Neural cell (in vitro differentiated cells): ENCODE measurements around the gene RBMS3. TPM values are rescaled to one million over a fixed set of nuclear protein-coding genes. Genes with fewer than 3 reads are reported as not detected.

Source experiments
- H2AFZ ChIP-seq: fragments of 200-600, 300-800 bp; sonication (generic), shearing (Covaris generic); 2 replicates; pipeline ENCODE4 v1.6.0; 2014; ENCODE audit warnings: low read depth, mild to moderate bottlenecking, antibody characterized with exemption, low read length, moderate library complexity
- H3F3A ChIP-seq: fragments of 200-600 bp; shearing (Covaris generic); 2 replicates; pipeline ENCODE4 v1.6.1; 2016; ENCODE audit warnings: mild to moderate bottlenecking, moderate library complexity, mixed read lengths, antibody characterized with exemption, low read length; ENCODE audit not compliant: insufficient read depth, poor library complexity, severe bottlenecking
- H3K27ac ChIP-seq: fragments of 200-600, 300-800 bp; sonication (generic), shearing (Covaris generic); 2 replicates; pipeline ENCODE4 v1.5.1; 2014; ENCODE audit warnings: mild to moderate bottlenecking, low read length, moderate library complexity
- H3K27me3 ChIP-seq: fragments of 300-800, 200-600 bp; sonication (generic), shearing (Covaris generic); 2 replicates; pipeline ENCODE4 v1.6.0; 2014; ENCODE audit warnings: mild to moderate bottlenecking, low read depth, low read length, moderate library complexity; ENCODE audit not compliant: insufficient read depth
- H3K36me3 ChIP-seq: fragments of 300-800, 200-600 bp; sonication (generic), shearing (Covaris generic); 2 replicates; pipeline ENCODE4 v1.5.1; 2014; ENCODE audit warnings: mild to moderate bottlenecking, antibody characterized with exemption, low read length, moderate library complexity; ENCODE audit not compliant: insufficient read depth
- H3K4me2 ChIP-seq: fragments of 300-800, 200-600 bp; sonication (generic), shearing (Covaris generic); 2 replicates; pipeline ENCODE4 v1.6.0; 2014; ENCODE audit warnings: mild to moderate bottlenecking, low read length
- H3K4me3 ChIP-seq: fragments of 300-800, 200-600 bp; sonication (generic), shearing (Covaris generic); 2 replicates; pipeline ENCODE4 v1.5.1; 2014; ENCODE audit warnings: mild to moderate bottlenecking, low read length, moderate library complexity
- H3K79me2 ChIP-seq: fragments of 200-600 bp; shearing (Covaris generic); replicated peaks from 2 replicates; pipeline ENCODE4 v1.6.0; 2014; ENCODE audit warnings: mild to moderate bottlenecking, low read length, moderate library complexity; ENCODE audit not compliant: insufficient read depth
- H3K9ac ChIP-seq: fragments of 300-800, 200-600 bp; sonication (generic), shearing (Covaris generic); 2 replicates; pipeline ENCODE4 v1.6.1; 2016; ENCODE audit warnings: mild to moderate bottlenecking, low read length, mixed read lengths
- H3K9me2 ChIP-seq: fragments of 200-600 bp; shearing (Covaris generic); 2 replicates; pipeline ENCODE4 v1.6.1; 2016; ENCODE audit warnings: mild to moderate bottlenecking, low read length, mixed read lengths; ENCODE audit not compliant: insufficient read depth
- H3K9me3 ChIP-seq: fragments of 200-600, 300-800 bp; sonication (generic), shearing (Covaris generic); 2 replicates; pipeline ENCODE4 v1.6.1; 2016; ENCODE audit warnings: mild to moderate bottlenecking, mixed run types, low read length, moderate library complexity, mixed read lengths
- H4K20me1 ChIP-seq: fragments of 200-600 bp; shearing (Covaris generic); 2 replicates; pipeline ENCODE4 v1.6.1; 2016; ENCODE audit warnings: mild to moderate bottlenecking, mixed run types; ENCODE audit not compliant: insufficient read depth
- EP300 ChIP-seq: fragments of 450-650 bp; conservative IDR thresholded peaks from 2 replicates; pipeline ENCODE4 v1.6.1; 2014; ENCODE audit warnings: antibody characterized with exemption, mild to moderate bottlenecking, moderate library complexity; ENCODE audit not compliant: poor library complexity, severe bottlenecking
- EZH2 ChIP-seq: fragments of 200-600, 300-800 bp; shearing (Covaris generic), sonication (generic); IDR thresholded peaks from 2 replicates; pipeline ENCODE4 v1.6.1; 2014; ENCODE audit warnings: antibody characterized with exemption, low read length, borderline replicate concordance, mild to moderate bottlenecking; ENCODE audit not compliant: insufficient read depth, poor library complexity, severe bottlenecking
- MXI1 ChIP-seq: fragments of 450-650 bp; conservative IDR thresholded peaks from 2 replicates; pipeline ENCODE4 v1.6.1; 2014; ENCODE audit warnings: antibody characterized with exemption, mild to moderate bottlenecking; ENCODE audit not compliant: poor library complexity, severe bottlenecking
- POLR2AphosphoS5 ChIP-seq: IDR thresholded peaks from 2 replicates; pipeline ENCODE4 v1.6.1; 2012
- RAD21 ChIP-seq: fragments of 450-650 bp; conservative IDR thresholded peaks from 2 replicates; pipeline ENCODE4 v1.6.1; 2014; ENCODE audit warnings: antibody characterized with exemption, mild to moderate bottlenecking, moderate library complexity
- SMC3 ChIP-seq: fragments of 450-650 bp; conservative IDR thresholded peaks from 2 replicates; pipeline ENCODE4 v1.6.1; 2014; ENCODE audit warnings: antibody characterized with exemption, mild to moderate bottlenecking, moderate library complexity; ENCODE audit not compliant: poor library complexity
- TAF1 ChIP-seq: IDR thresholded peaks from 2 replicates; pipeline ENCODE4 v1.6.1; 2012; ENCODE audit warnings: low read depth
- polyA plus RNA-seq: library from polyadenylated mRNA; depleted of rRNA; stranded (reverse); fragments of >200 nt; gene quantifications from 2 replicates; pipeline ENCODE4 v1.2.3, GENCODE V29; 2014
- TF ChIP-seq, protein P1 (sequence below): IDR thresholded peaks from 2 replicates; pipeline ENCODE4 v1.6.1; 2012; ENCODE audit warnings: borderline replicate concordance
- TF ChIP-seq, protein P2 (sequence below): fragments of 450-650 bp; IDR thresholded peaks from 2 replicates; pipeline ENCODE4 v1.5.1; 2014; ENCODE audit warnings: antibody characterized with exemption, mild to moderate bottlenecking, moderate library complexity; ENCODE audit not compliant: poor library complexity, severe bottlenecking

RBMS3 gene
- polyA plus RNA-seq, 1 donor from 2014 or later: 0.53 TPM

DNA sequence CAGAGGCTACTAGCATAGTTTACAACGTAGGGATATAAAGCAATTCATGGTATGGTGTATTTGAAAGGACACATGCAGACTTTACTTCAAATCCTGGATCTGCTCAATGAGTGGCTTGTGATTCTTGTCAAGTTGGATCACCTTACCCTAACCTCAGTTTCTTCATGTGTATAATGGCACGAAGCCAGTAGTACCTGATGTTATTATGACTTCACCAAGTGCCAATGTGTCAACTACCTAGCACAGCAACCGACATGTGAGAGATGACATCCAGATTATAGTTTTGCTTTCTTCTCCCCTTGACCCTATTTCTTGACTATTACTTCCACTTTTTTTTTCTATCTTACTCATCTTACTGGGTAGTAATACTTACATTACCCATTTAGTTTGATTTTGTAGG is 304.5 kb downstream of the RBMS3 start:
- no peak for TF ChIP-seq EZH2
- TF ChIP-seq, protein P1, sequence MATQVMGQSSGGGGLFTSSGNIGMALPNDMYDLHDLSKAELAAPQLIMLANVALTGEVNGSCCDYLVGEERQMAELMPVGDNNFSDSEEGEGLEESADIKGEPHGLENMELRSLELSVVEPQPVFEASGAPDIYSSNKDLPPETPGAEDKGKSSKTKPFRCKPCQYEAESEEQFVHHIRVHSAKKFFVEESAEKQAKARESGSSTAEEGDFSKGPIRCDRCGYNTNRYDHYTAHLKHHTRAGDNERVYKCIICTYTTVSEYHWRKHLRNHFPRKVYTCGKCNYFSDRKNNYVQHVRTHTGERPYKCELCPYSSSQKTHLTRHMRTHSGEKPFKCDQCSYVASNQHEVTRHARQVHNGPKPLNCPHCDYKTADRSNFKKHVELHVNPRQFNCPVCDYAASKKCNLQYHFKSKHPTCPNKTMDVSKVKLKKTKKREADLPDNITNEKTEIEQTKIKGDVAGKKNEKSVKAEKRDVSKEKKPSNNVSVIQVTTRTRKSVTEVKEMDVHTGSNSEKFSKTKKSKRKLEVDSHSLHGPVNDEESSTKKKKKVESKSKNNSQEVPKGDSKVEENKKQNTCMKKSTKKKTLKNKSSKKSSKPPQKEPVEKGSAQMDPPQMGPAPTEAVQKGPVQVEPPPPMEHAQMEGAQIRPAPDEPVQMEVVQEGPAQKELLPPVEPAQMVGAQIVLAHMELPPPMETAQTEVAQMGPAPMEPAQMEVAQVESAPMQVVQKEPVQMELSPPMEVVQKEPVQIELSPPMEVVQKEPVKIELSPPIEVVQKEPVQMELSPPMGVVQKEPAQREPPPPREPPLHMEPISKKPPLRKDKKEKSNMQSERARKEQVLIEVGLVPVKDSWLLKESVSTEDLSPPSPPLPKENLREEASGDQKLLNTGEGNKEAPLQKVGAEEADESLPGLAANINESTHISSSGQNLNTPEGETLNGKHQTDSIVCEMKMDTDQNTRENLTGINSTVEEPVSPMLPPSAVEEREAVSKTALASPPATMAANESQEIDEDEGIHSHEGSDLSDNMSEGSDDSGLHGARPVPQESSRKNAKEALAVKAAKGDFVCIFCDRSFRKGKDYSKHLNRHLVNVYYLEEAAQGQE: no peak
- no peak for TF ChIP-seq TAF1
- TF ChIP-seq MXI1: no peak
- no peak for TF ChIP-seq POLR2AphosphoS5
- no peak for TF ChIP-seq EP300
- TF ChIP-seq RAD21: no peak
- TF ChIP-seq, protein P2, sequence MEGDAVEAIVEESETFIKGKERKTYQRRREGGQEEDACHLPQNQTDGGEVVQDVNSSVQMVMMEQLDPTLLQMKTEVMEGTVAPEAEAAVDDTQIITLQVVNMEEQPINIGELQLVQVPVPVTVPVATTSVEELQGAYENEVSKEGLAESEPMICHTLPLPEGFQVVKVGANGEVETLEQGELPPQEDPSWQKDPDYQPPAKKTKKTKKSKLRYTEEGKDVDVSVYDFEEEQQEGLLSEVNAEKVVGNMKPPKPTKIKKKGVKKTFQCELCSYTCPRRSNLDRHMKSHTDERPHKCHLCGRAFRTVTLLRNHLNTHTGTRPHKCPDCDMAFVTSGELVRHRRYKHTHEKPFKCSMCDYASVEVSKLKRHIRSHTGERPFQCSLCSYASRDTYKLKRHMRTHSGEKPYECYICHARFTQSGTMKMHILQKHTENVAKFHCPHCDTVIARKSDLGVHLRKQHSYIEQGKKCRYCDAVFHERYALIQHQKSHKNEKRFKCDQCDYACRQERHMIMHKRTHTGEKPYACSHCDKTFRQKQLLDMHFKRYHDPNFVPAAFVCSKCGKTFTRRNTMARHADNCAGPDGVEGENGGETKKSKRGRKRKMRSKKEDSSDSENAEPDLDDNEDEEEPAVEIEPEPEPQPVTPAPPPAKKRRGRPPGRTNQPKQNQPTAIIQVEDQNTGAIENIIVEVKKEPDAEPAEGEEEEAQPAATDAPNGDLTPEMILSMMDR: no peak
- no peak for TF ChIP-seq SMC3
- H3K27ac ChIP-seq: no peak overlapping the region
- no peak overlapping the region for H3K9ac ChIP-seq
- no peak overlapping the region for H3K4me2 ChIP-seq
- no peaks in the 10 kb centered on the region for H3K79me2 ChIP-seq
- H3K27me3 ChIP-seq: no peaks in the 10 kb centered on the region
- no peak overlapping the region for H2AFZ ChIP-seq
- H3K4me3 ChIP-seq: no peak overlapping the region
- H4K20me1 ChIP-seq: no peaks in the 10 kb centered on the region
- no peaks in the 10 kb centered on the region for H3K36me3 ChIP-seq
- H3K9me3 ChIP-seq: no peaks in the 10 kb centered on the region
- no peaks in the 10 kb centered on the region for H3K9me2 ChIP-seq
- no peaks in the 10 kb centered on the region for H3F3A ChIP-seq

DNA sequence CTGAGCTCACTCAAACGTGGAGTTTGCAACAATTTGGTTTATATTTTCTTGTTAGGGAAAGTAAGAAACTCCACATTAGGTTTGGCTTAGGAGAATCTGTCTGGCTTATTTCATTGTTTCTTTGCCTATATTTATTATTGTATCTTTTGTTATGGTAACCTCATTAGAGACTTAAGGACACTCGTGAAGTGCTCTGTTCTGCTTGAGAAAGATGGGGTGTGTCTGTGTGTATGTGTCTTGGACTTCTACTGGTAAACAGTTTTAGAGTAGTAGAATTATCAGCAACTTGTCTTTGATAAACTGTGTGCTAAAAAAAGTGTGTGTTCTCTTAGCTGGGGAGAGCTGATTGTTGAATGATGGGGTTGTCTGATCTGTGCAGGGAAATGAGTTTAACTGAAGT is 306.5 kb downstream of the RBMS3 start:
- Histone ChIP-seq H2AFZ (no peak overlapping the region), H3K36me3 (no peaks in the 10 kb centered on the region), H3K27ac (no peak overlapping the region), H4K20me1 (no peaks in the 10 kb centered on the region), H3K4me3 (no peak overlapping the region), H3F3A (no peaks in the 10 kb centered on the region), H3K27me3 (no peaks in the 10 kb centered on the region), H3K4me2 (no peak overlapping the region), H3K79me2 (no peaks in the 10 kb centered on the region), H3K9me2 (no peaks in the 10 kb centered on the region), H3K9me3 (no peaks in the 10 kb centered on the region), H3K9ac (no peak overlapping the region)
- TF ChIP-seq MXI1: no peak
- TF ChIP-seq EP300: no peak
- TF ChIP-seq EZH2: no peak
- no peak for TF ChIP-seq SMC3
